ENCODE measurements around the gene THSD8.
"Not testable (repeated sequence)": the region's sequence is repeated elsewhere in the genome, so short reads cannot be mapped to it uniquely, and the experiment has no call there.

THSD8 gene

GRCh38 chr19:12825254-12826131 is 23.6 kb downstream of the THSD8 start:
- no peak for DNase-seq (ENCODE audit: low read depth)

GRCh38 chr19:12828494-12828893 is 26.6 kb downstream of the THSD8 start:
- no peak for DNase-seq (ENCODE audit: low read depth)

GRCh38 chr19:12833418-12833737 is 31.5 kb downstream of the THSD8 start:
- DNase-seq (ENCODE audit: low read depth) = no peak

- no peak for DNase-seq (ENCODE audit: low read depth)
Measured at GRCh38 chr19:12833738-12834565, 32.1 kb downstream of the THSD8 start.

GRCh38 chr19:12834566-12834943 is 32.7 kb downstream of the THSD8 start, which contains the start of gene RTBDN:
Gene RTBDN (minus strand): TSS chr19:12834579. CDS start chr19:12829979, 4,600 bp downstream.
- no peak for DNase-seq (ENCODE audit: low read depth)

- DNase-seq (ENCODE audit: low read depth) = no peak
Measured at GRCh38 chr19:12834976-12835757, 33.3 kb downstream of the THSD8 start.

- no peak for DNase-seq (ENCODE audit: low read depth)
Measured at GRCh38 chr19:12836529-12836863, 34.6 kb downstream of the THSD8 start.

- DNase-seq (ENCODE audit: low read depth) = no peak
Measured at GRCh38 chr19:12837225-12837624, 35.4 kb downstream of the THSD8 start.

GRCh38 chr19:12838182-12838885 is 36.5 kb downstream of the THSD8 start, which contains the start of gene MAST1:
Gene MAST1 (plus strand): TSS chr19:12838515. CDS start chr19:12838573, 58 bp downstream.
- no peak for DNase-seq (ENCODE audit: low read depth)

GRCh38 chr19:12838886-12839756 is 37.3 kb downstream of the THSD8 start:
- DNase-seq (ENCODE audit: low read depth) = no peak

- no peak for DNase-seq (ENCODE audit: low read depth)
Measured at GRCh38 chr19:12840091-12841079, 38.5 kb downstream of the THSD8 start.

- DNase-seq (ENCODE audit: low read depth) = no peak
Measured at GRCh38 chr19:12841094-12841493, 39.2 kb downstream of the THSD8 start.

- no peak for DNase-seq (ENCODE audit: low read depth)
Measured at GRCh38 chr19:12842511-12842910, 40.6 kb downstream of the THSD8 start.

GRCh38 chr19:12843328-12843727 is 41.5 kb downstream of the THSD8 start:
- no peak for DNase-seq (ENCODE audit: low read depth)

GRCh38 chr19:12843999-12844732 is 42.3 kb downstream of the THSD8 start:
- DNase-seq (ENCODE audit: low read depth) = no peak

- DNase-seq (ENCODE audit: low read depth) = not testable (repeated sequence)
Measured at GRCh38 chr19:12846613-12847012, 44.7 kb downstream of the THSD8 start.

GRCh38 chr19:12847159-12848139 is 45.6 kb downstream of the THSD8 start:
- peak; percentile 51 for DNase-seq (ENCODE audit: low read depth)
